ENCODE results near the gene TRIM63.

DNA sequence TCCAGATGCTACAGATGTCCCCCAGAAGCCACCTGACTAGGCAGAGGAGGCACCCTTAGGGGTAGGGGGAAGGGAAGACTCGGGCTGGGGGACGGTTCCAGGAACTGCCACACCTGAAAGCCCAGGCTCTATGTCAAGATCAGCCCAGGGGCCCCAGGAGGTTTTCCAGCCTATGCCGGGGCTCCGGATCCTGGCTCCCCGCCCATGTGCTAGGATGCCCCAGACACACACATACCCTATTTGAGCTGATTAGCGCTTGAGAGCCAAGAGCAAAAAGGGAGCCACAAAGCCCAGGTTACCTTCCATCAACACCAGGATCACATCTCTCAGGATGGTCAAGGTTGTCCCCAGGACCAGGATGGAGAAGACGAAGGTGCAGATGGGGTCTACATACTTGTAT, 26.0 kb downstream of the TRIM63 start:
- TF ChIP-seq, protein P1, sequence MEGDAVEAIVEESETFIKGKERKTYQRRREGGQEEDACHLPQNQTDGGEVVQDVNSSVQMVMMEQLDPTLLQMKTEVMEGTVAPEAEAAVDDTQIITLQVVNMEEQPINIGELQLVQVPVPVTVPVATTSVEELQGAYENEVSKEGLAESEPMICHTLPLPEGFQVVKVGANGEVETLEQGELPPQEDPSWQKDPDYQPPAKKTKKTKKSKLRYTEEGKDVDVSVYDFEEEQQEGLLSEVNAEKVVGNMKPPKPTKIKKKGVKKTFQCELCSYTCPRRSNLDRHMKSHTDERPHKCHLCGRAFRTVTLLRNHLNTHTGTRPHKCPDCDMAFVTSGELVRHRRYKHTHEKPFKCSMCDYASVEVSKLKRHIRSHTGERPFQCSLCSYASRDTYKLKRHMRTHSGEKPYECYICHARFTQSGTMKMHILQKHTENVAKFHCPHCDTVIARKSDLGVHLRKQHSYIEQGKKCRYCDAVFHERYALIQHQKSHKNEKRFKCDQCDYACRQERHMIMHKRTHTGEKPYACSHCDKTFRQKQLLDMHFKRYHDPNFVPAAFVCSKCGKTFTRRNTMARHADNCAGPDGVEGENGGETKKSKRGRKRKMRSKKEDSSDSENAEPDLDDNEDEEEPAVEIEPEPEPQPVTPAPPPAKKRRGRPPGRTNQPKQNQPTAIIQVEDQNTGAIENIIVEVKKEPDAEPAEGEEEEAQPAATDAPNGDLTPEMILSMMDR (IDR thresholded peaks at IDR 0.05), result no peak
- no peak for TF ChIP-seq POLR2AphosphoS5 (IDR thresholded peaks at IDR 0.05; ENCODE audit: low read depth, low read length)
- TF ChIP-seq, protein P2, sequence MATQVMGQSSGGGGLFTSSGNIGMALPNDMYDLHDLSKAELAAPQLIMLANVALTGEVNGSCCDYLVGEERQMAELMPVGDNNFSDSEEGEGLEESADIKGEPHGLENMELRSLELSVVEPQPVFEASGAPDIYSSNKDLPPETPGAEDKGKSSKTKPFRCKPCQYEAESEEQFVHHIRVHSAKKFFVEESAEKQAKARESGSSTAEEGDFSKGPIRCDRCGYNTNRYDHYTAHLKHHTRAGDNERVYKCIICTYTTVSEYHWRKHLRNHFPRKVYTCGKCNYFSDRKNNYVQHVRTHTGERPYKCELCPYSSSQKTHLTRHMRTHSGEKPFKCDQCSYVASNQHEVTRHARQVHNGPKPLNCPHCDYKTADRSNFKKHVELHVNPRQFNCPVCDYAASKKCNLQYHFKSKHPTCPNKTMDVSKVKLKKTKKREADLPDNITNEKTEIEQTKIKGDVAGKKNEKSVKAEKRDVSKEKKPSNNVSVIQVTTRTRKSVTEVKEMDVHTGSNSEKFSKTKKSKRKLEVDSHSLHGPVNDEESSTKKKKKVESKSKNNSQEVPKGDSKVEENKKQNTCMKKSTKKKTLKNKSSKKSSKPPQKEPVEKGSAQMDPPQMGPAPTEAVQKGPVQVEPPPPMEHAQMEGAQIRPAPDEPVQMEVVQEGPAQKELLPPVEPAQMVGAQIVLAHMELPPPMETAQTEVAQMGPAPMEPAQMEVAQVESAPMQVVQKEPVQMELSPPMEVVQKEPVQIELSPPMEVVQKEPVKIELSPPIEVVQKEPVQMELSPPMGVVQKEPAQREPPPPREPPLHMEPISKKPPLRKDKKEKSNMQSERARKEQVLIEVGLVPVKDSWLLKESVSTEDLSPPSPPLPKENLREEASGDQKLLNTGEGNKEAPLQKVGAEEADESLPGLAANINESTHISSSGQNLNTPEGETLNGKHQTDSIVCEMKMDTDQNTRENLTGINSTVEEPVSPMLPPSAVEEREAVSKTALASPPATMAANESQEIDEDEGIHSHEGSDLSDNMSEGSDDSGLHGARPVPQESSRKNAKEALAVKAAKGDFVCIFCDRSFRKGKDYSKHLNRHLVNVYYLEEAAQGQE (IDR thresholded peaks at IDR 0.05; ENCODE audit: insufficient read depth in 1 of 2, low read depth in 2 of 2, low read length in 1 of 2), result no peak

Data from Panc1 (cell line).